Right lobe of liver (tissue), 4 donors: ENCODE results near the gene KRT31.

Source experiments
- CTCF ChIP-seq, 4 donors: fragments of 200-600 bp in 3 of 4; fragments of 450-650 bp in 1 of 4; IDR thresholded peaks; one replicate each; pipeline versions ENCODE4 v1.5.1 to v1.8.0; 2016 to 2022; ENCODE audit warnings: antibody characterized with exemption in 4 of 4, mild to moderate bottlenecking in 2 of 4
- POLR2A ChIP-seq: fragments of 450-650 bp; IDR thresholded peaks from one replicate; pipeline ENCODE4 v1.6.1; 2017; ENCODE audit warnings: antibody characterized with exemption, mild to moderate bottlenecking
- donor health status: DM: no; HTN: no; CAD: no.
- donor health status: DM: no; HTN: no; CAD: no.
- donor health status: DM: no; HTN: yes; CAD: no.

GRCh38 chr17:41421116-41421515 is 23.7 kb upstream of the KRT31 start:
- TF ChIP-seq POLR2A (no peak), CTCF (IDR thresholded peaks at IDR 0.05) (no peak)
